GM12878 (cell line): ENCODE results near the gene PPP2R3A. TPM values are rescaled to one million over a fixed set of nuclear protein-coding genes. Genes with fewer than 3 reads are reported as not detected.

Experiments used
- ATAC-seq: fragments of 200-7000 bp; cut with Tn5 transposase; 3 replicates; pipeline ENCODE4 v1.9.1; 2020; ENCODE audit warnings: mild to moderate bottlenecking, moderate library complexity
- BruUV-seq: library from RNA; stranded (reverse); fragments of 400-500 nt; replicated peaks from 2 replicates; lab custom pipeline; 2021; lab: Mats Ljungman, UMichigan
- CTCF ChIA-PET: fragments of 300-600 bp; sonication (Branson Sonifier 250); formaldehyde crosslinking; extraction: SDS; loops from one replicate; lab custom pipeline; 2021; ENCODE audit warnings: inconsistent platforms; lab: Yijun Ruan, JAX
- POLR2A ChIA-PET: fragments of 350-600 bp; formaldehyde crosslinking; extraction: SDS; loops from one replicate; lab custom pipeline; 2021; ENCODE audit warnings: inconsistent platforms; lab: Charles Lee
- RAD21 ChIA-PET: fragments of 300-600 bp; sonication (Branson Sonifier 250); formaldehyde crosslinking; loops from one replicate; lab custom pipeline; 2023; ENCODE audit warnings: antibody characterized with exemption; ENCODE audit not compliant: unreplicated experiment; lab: Charles Lee
- SMC1A ChIA-PET: fragments of 300-600 bp; sonication (Branson Sonifier 250); formaldehyde crosslinking; loops from one replicate; lab custom pipeline; 2023; ENCODE audit not compliant: unreplicated experiment, uncharacterized antibody; lab: Charles Lee
- DNase-seq: peaks from one replicate; pipeline ENCODE4 v3.0.0-alpha.2; 2011; ENCODE audit warnings: low read depth, low spot score
- FAIRE-seq: peaks from 3 replicates; lab custom pipeline; 2011; peaks lifted over from hg19 to GRCh38; lab: Jason Lieb, UNC
- H2AFZ ChIP-seq: 2 replicates; pipeline ENCODE4 v1.6.0; 2011; ENCODE audit warnings: low read depth, low read length, control low read depth; ENCODE audit not compliant: control insufficient read depth
- H3K27ac ChIP-seq: 2 replicates; pipeline ENCODE4 v1.5.1; 2011; ENCODE audit warnings: control low read depth; ENCODE audit not compliant: control insufficient read depth, insufficient read depth
- H3K27me3 ChIP-seq, 2 experiments: replicated peaks in 1 of 2; 2 replicates each; pipeline versions ENCODE4 v1.6.0 to v1.6.1; 2011; ENCODE audit warnings: low read length in 1 of 2; ENCODE audit not compliant: control insufficient read depth in 2 of 2, insufficient read depth in 2 of 2
- H3K36me3 ChIP-seq, 2 experiments: 2 replicates each; pipeline ENCODE4 v1.5.1; 2011; ENCODE audit warnings: low read length in 1 of 2; ENCODE audit not compliant: control insufficient read depth in 2 of 2, insufficient read depth in 2 of 2
- H3K4me1 ChIP-seq: 2 replicates; pipeline ENCODE4 v1.6.1; 2011; ENCODE audit warnings: mild to moderate bottlenecking, low read length, moderate library complexity, mixed read lengths; ENCODE audit not compliant: control insufficient read depth, insufficient read depth
- H3K4me2 ChIP-seq: 2 replicates; pipeline ENCODE4 v1.6.0; 2011; ENCODE audit warnings: control low read depth; ENCODE audit not compliant: control insufficient read depth, insufficient read depth
- H3K4me3 ChIP-seq: fragments of 200-600 bp; sonication (generic); 2 replicates; pipeline ENCODE4 v1.5.1; 2016
- H3K79me2 ChIP-seq: 2 replicates; pipeline ENCODE4 v1.6.0; 2011; ENCODE audit warnings: low read length; ENCODE audit not compliant: control insufficient read depth, insufficient read depth
- H3K9ac ChIP-seq: 2 replicates; pipeline ENCODE4 v1.8.0; 2011; ENCODE audit warnings: low read length, control low read depth, mixed read lengths; ENCODE audit not compliant: control insufficient read depth, insufficient read depth
- H3K9me3 ChIP-seq: replicated peaks from 3 replicates; pipeline ENCODE4 v1.5.1; 2011; ENCODE audit warnings: mild to moderate bottlenecking, low read length; ENCODE audit not compliant: control insufficient read depth, insufficient read depth
- H4K20me1 ChIP-seq: 2 replicates; pipeline ENCODE4 v1.6.0; 2011; ENCODE audit not compliant: control insufficient read depth, insufficient read depth
- HDGF ChIP-seq: fragments of 450-650 bp; IDR thresholded peaks from 2 replicates; pipeline ENCODE4 v1.6.1; 2016; ENCODE audit warnings: antibody characterized with exemption
- NBN ChIP-seq: fragments of 450-650 bp; IDR thresholded peaks from 2 replicates; pipeline ENCODE4 v1.6.1; 2016
- RAD21 ChIP-seq: IDR thresholded peaks from 2 replicates; pipeline ENCODE4 v1.6.1; 2011; ENCODE audit warnings: mild to moderate bottlenecking, low read depth, low read length, moderate library complexity; ENCODE audit not compliant: insufficient read depth
- SMARCA5 ChIP-seq: fragments of 450-650 bp; IDR thresholded peaks from 2 replicates; pipeline ENCODE4 v1.6.1; 2017; ENCODE audit warnings: mild to moderate bottlenecking
- YY1 ChIP-seq: IDR thresholded peaks from 2 replicates; pipeline ENCODE4 v1.6.1; 2011; ENCODE audit warnings: low read depth, mild to moderate bottlenecking, low read length
- ZBTB11 ChIP-seq: fragments of 450-650 bp; formaldehyde crosslinking; IDR thresholded peaks from 2 replicates; pipeline ENCODE4 v1.5.0; 2022; ENCODE audit warnings: mild to moderate bottlenecking, missing genetic modification characterization
- ZBTB33 ChIP-seq: fragments of 450-650 bp; IDR thresholded peaks from 2 replicates; pipeline ENCODE4 v1.6.1; 2017; ENCODE audit warnings: mild to moderate bottlenecking
- ZNF207 ChIP-seq: fragments of 450-650 bp; IDR thresholded peaks from 2 replicates; pipeline ENCODE4 v1.6.1; 2014; ENCODE audit warnings: antibody characterized with exemption, mild to moderate bottlenecking, borderline replicate concordance
- WGBS: methylation state at CpG from one replicate; pipeline ENCODE4 v1.1.6; 2016; ENCODE audit warnings: low lambda C conversion rate; ENCODE audit not compliant: insufficient replicate concordance, insufficient coverage; ENCODE audit errors: missing lambda C conversion rate; 5-methylcytosine and 5-hydroxymethylcytosine counted together
- in situ Hi-C: fragments of 300-500 bp; cut with MboI; formaldehyde crosslinking; loops from 9 replicates; pipeline ENCODE4 v1.14.3; 2018; ENCODE audit warnings: mixed read lengths
- intact Hi-C: fragments of 100-400 bp; cut with micrococcal nuclease; formaldehyde crosslinking; loops from one replicate; pipeline ENCODE4 v1.14.2; 2022; ENCODE audit not compliant: unreplicated experiment
- polyA plus RNA-seq, 11 experiments: library from polyadenylated mRNA; depleted of rRNA in 4 of 11; unstranded in 6 of 11; stranded (reverse) in 5 of 11; fragments of >200 nt; fragmentation: Nextera tagmentation in 4 of 11; fragmentation: Illumina TruSeq in 1 of 11; extraction: Ambion mirVana in 4 of 11; extraction: Trizol in 1 of 11; gene quantifications; 1 replicate in 1 of 11; 2 replicates in 10 of 11; pipeline versions ENCODE4 v1.2.1 to v1.2.3, GENCODE V29; 2011 to 2016; ENCODE audit warnings: inconsistent platforms in 2 of 11, missing spikeins in 2 of 11, low read depth in 1 of 11
- total RNA-seq, 4 experiments: library from RNA; depleted of rRNA in 3 of 4; stranded (reverse); fragments of >200 nt in 3 of 4; fragmentation: Illumina TruSeq in 1 of 4; extraction: Trizol in 1 of 4; gene quantifications; 2 replicates each; pipeline versions ENCODE4 v1.2.1 to v1.2.3, GENCODE V29; 2013 to 2021
- TF ChIP-seq, protein P1 (sequence below): IDR thresholded peaks from 2 replicates; pipeline ENCODE4 v1.6.1; 2012; ENCODE audit warnings: mild to moderate bottlenecking, low read depth, low read length
- TF ChIP-seq, protein P2 (sequence below): fragments of 450-650 bp; formaldehyde crosslinking; IDR thresholded peaks from 2 replicates; pipeline ENCODE4 v1.4.0; 2020; ENCODE audit warnings: mild to moderate bottlenecking, moderate library complexity

PPP2R3A gene
- total and polyA plus RNA-seq, 10 of the 15 experiments (the other 5 are each of a cell fraction or from before 2014, with no cell fraction given) = under 0.01 to 0.16 (median 0.06) TPM; not detected in 5

DNA sequence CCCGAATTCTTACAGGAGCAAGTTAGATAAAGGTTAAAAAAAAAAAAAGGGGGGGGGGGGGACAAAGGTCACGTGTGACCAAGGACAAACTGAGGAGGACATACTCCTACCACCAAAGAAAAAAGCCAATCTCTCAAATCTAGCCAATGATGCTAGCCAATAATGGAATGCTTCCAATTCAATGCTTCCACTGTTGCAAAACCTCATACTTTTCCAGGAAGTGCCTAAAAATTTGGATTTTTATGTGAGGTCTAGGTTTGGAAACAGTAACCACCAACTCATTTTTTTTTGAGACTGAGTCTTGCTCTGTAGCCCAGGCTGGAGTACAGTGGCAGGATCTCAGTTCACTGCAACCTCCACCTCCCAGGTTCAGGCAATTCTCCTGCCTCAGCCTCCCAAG is 219.2 kb downstream of the PPP2R3A start:
- Histone ChIP-seq H3K9ac (no peak overlapping the region), H3K4me1 (peaks cover 10% of the 10 kb centered on the region; the same call in 1 of the 2 replicates), H3K27ac (no peak overlapping the region), H4K20me1 (peaks cover 13% of the 10 kb centered on the region), H2AFZ (no peak overlapping the region), H3K36me3 (no peaks in the 10 kb centered on the region; a peak in 1 of 4 replicates), H3K79me2 (peaks cover 96% of the 10 kb centered on the region), H3K27me3 (no peaks in the 10 kb centered on the region), H3K4me2 (no peak overlapping the region), H3K9me3 (no peaks in the 10 kb centered on the region; the same call in 2 of the 3 replicates), H3K4me3 (no peak overlapping the region)
- ATAC-seq (no peak), DNase-seq (no peak), FAIRE-seq (no peak)
- 100% methylated on average over 1 of the region's 2 CpGs for WGBS
- RAD21 ChIA-PET = no interaction called here
- BruUV-seq = no TSS peak
- TF ChIP-seq NBN = no peak
- TF ChIP-seq SMARCA5 = no peak
- TF ChIP-seq, protein P1, sequence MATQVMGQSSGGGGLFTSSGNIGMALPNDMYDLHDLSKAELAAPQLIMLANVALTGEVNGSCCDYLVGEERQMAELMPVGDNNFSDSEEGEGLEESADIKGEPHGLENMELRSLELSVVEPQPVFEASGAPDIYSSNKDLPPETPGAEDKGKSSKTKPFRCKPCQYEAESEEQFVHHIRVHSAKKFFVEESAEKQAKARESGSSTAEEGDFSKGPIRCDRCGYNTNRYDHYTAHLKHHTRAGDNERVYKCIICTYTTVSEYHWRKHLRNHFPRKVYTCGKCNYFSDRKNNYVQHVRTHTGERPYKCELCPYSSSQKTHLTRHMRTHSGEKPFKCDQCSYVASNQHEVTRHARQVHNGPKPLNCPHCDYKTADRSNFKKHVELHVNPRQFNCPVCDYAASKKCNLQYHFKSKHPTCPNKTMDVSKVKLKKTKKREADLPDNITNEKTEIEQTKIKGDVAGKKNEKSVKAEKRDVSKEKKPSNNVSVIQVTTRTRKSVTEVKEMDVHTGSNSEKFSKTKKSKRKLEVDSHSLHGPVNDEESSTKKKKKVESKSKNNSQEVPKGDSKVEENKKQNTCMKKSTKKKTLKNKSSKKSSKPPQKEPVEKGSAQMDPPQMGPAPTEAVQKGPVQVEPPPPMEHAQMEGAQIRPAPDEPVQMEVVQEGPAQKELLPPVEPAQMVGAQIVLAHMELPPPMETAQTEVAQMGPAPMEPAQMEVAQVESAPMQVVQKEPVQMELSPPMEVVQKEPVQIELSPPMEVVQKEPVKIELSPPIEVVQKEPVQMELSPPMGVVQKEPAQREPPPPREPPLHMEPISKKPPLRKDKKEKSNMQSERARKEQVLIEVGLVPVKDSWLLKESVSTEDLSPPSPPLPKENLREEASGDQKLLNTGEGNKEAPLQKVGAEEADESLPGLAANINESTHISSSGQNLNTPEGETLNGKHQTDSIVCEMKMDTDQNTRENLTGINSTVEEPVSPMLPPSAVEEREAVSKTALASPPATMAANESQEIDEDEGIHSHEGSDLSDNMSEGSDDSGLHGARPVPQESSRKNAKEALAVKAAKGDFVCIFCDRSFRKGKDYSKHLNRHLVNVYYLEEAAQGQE = no peak
- no peak for TF ChIP-seq ZNF207
- no peak for TF ChIP-seq ZBTB33
- TF ChIP-seq HDGF = no peak
- TF ChIP-seq ZBTB11 (CRISPR knock-in tag) = no peak
- TF ChIP-seq YY1 = no peak
- TF ChIP-seq, protein P2, sequence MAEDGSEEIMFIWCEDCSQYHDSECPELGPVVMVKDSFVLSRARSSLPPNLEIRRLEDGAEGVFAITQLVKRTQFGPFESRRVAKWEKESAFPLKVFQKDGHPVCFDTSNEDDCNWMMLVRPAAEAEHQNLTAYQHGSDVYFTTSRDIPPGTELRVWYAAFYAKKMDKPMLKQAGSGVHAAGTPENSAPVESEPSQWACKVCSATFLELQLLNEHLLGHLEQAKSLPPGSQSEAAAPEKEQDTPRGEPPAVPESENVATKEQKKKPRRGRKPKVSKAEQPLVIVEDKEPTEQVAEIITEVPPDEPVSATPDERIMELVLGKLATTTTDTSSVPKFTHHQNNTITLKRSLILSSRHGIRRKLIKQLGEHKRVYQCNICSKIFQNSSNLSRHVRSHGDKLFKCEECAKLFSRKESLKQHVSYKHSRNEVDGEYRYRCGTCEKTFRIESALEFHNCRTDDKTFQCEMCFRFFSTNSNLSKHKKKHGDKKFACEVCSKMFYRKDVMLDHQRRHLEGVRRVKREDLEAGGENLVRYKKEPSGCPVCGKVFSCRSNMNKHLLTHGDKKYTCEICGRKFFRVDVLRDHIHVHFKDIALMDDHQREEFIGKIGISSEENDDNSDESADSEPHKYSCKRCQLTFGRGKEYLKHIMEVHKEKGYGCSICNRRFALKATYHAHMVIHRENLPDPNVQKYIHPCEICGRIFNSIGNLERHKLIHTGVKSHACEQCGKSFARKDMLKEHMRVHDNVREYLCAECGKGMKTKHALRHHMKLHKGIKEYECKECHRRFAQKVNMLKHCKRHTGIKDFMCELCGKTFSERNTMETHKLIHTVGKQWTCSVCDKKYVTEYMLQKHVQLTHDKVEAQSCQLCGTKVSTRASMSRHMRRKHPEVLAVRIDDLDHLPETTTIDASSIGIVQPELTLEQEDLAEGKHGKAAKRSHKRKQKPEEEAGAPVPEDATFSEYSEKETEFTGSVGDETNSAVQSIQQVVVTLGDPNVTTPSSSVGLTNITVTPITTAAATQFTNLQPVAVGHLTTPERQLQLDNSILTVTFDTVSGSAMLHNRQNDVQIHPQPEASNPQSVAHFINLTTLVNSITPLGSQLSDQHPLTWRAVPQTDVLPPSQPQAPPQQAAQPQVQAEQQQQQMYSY = no peak
- no peak for TF ChIP-seq RAD21
- intact Hi-C loops (no loop called here), in situ Hi-C loops (loop anchor here (5.0 kb wide), 1 partner anchor 563 kb away; no protein-coding TSS in a partner anchor)
- POLR2A ChIA-PET = interaction anchor here (0.6 kb wide), 1 partner anchor 8 kb away, joined by 3 read pairs; no protein-coding TSS in a partner anchor
- SMC1A ChIA-PET = interaction anchor here (0.8 kb wide), 1 partner anchor 12 kb away, joined by 3 read pairs; no protein-coding TSS in a partner anchor
- CTCF ChIA-PET = interaction anchor here (2.4 kb wide), 1 partner anchor 9 kb away, joined by 7 read pairs; no protein-coding TSS in a partner anchor
